Measurements from ENCODE around the gene WFIKKN2.
"Not testable (repeated sequence)": the region's sequence is repeated elsewhere in the genome, so short reads cannot be mapped to it uniquely, and the experiment has no call there.

WFIKKN2 gene

GRCh38 chr17:50877042-50877441 is 41.7 kb downstream of the WFIKKN2 start:
- DNase-seq (ENCODE audit: low read depth) = not testable (repeated sequence)

GRCh38 chr17:50877838-50878237 is 42.5 kb downstream of the WFIKKN2 start:
- DNase-seq (ENCODE audit: low read depth) = no peak

DNA sequence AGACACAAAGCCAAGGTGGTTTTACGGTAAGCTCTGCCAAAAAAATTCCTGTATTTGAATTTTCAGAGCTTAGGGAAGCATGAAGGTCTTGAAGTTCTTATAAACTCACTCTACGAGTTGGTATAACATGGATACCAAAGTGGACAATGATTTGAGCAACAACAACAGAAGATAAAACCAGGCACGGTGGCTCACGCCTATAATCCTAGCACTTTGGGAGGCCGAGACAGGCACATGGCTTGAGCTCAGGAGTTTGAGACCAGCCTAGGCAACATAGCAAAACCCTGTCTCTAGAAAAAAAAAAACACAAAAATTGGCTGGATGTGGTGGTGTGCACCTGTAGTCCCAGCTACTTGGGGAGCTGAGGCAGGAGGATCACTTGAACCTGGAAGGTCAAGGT is 43.7 kb downstream of the WFIKKN2 start:
- DNase-seq (ENCODE audit: low read depth) = no peak

GRCh38 chr17:50881182-50881581 is 45.8 kb downstream of the WFIKKN2 start:
- no peak for DNase-seq (ENCODE audit: low read depth)

DNA sequence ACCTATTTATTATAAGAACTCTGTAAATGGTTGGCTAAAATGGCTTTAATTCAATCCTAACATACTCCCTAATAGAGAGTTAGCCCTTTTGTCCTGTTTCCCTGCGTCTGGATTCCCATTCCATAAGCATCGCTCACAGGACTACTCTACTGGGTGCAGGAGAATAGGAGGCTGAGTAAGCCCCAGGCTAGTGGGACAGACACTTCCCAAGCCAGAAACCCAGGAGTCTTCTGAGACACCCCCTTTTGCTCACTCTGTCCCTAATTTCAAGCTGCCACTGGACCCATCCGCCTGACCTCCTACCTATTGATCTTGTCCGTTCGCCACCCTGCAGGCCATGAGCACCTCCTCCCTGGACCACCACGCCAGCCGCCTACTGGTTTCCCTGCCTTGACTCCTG is 47.5 kb downstream of the WFIKKN2 start:
- DNase-seq (ENCODE audit: low read depth) = no peak

- no peak for DNase-seq (ENCODE audit: low read depth)
Observed at GRCh38 chr17:50883850-50884438, 48.6 kb downstream of the WFIKKN2 start.

GRCh38 chr17:50884439-50885311 is 49.3 kb downstream of the WFIKKN2 start:
- no peak for DNase-seq (ENCODE audit: low read depth)

DNA sequence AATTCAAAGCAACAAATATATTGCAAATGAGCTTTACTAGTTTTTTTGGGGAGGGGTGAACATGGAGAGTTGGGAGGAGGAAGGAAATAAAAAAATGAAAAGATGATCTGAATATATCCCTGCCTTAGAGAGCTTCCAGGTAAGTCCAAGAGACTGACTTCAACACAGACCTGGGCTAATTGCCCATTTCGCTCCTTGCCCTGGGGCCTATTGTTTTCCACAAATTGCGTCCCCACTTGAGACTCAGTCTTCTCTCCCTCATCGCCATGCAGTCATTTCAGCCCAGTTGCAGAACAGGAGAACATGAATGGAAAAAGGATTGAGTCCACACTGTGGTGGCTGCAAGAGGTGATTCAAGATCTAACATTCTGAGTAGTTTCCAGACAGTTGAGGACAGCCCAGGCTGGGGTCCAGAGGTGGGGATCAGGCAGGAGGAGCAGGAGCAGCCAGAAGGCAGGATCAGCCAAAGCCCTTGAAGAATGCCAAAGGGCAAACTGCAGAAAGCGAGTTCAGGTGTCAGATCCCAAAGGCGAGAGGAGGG is 52.4 kb downstream of the WFIKKN2 start:
- DNase-seq (ENCODE audit: low read depth) = no peak

DNA sequence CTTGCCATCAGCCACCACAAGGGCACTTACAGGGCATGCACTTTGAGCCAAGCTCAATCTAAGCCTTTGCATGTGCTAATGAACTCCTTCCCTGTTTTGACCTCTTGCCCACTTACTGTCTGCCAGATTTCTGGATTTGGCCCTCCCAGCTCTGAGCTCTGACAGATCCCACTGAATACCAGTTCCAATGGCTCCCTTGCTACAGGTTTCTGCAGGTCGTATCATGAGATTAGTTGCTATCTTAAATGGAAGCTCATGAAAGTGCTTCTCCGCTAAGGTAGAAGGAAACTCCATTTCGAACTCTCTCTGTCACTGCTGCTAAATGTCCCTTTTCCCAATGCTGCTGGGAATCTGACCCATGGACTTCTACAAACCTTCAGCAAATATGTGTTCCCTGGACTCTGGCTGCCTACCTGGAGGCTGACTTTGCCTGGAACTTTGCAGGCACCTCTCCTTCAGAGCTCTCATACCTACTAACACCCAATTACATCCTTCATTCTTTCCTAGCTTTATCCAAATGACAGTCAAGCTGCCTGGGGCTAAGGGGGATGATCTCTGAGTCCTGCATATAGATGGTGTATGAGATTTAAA is 54.2 kb downstream of the WFIKKN2 start:
- DNase-seq (ENCODE audit: low read depth) = no peak

GRCh38 chr17:50890675-50891516 is 55.5 kb downstream of the WFIKKN2 start:
- DNase-seq (ENCODE audit: low read depth) = no peak

DNA sequence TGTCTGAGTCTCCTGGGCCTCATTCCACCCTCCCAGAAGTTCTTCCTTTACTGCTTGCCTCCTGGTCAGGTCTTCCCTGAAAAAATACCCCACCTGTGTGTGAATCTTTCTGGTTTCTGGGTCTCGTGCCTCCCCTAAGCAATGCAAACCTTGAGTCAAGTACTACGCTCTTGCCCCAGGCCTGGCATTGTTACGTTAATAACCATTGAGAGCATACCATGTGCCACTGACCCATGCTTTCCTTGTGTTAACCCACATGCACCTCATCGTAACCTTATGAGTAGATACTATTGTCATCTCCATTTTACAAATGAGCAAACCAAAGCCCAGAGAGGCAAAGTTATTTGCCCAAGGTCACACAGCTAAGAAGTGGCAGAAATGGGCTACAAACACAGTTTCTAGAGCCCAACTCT is 56.2 kb downstream of the WFIKKN2 start:
- no peak for DNase-seq (ENCODE audit: low read depth)

Data from non-pigmented ciliary epithelial cell (primary cell).